ENCODE results near the gene STIMATE.

- TF ChIP-seq CTCF (IDR thresholded peaks at IDR 0.05) = no peak
- no peak for TF ChIP-seq POLR2A (IDR thresholded peaks at IDR 0.05)
- TF ChIP-seq POLR2AphosphoS5 (IDR thresholded peaks at IDR 0.05) = no peak
Observed at GRCh38 chr3:52931889-52932288, 34.5 kb upstream of the STIMATE start.

Data from prostate gland (tissue), 2 donors.